Measurements from ENCODE around the gene GRHL1. TPM values are rescaled to one million over a fixed set of nuclear protein-coding genes. Genes with fewer than 3 reads are reported as not detected.

Gene GRHL1
- total and polyA plus RNA-seq, 9 of the 15 experiments (the other 6 are each of a cell fraction or from before 2014, with no cell fraction given) = 1.7 to 6.1 (median 4.7) TPM

DNA sequence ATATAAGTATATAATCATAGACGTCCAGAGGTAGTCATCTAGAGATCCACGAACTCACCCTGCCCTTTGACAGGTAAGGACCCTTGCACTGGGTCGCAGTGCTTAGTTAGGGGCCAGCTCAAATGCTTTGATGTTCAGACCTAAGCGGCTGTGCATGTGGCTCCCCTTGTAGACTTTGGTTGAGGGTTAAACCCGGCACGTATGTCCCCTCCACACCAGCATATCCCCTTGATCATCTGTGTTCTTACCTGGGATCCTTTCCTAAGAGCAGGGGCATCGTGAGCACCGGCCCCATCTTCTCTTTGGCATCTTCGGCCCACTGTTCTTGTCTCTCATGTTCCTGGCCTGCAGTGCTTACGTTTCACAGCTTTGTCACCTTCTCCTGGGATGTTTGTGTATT lies 31.4 kb downstream of the GRHL1 start (continued):
- TF ChIP-seq, protein P1, sequence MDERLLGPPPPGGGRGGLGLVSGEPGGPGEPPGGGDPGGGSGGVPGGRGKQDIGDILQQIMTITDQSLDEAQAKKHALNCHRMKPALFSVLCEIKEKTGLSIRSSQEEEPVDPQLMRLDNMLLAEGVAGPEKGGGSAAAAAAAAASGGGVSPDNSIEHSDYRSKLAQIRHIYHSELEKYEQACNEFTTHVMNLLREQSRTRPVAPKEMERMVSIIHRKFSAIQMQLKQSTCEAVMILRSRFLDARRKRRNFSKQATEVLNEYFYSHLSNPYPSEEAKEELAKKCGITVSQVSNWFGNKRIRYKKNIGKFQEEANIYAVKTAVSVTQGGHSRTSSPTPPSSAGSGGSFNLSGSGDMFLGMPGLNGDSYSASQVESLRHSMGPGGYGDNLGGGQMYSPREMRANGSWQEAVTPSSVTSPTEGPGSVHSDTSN (CRISPR knock-in tag; IDR thresholded peaks at IDR 0.05; ENCODE audit: low read depth) = no peak
- TF ChIP-seq, protein P1 (tag; conservative IDR thresholded peaks at IDR 0.05; ENCODE audit: low read depth) = no peak
- TF ChIP-seq TEAD4 (IDR thresholded peaks at IDR 0.05; ENCODE audit: low read length) = no peak
- TF ChIP-seq TEAD4 (CRISPR knock-in tag; IDR thresholded peaks at IDR 0.05; ENCODE audit: borderline replicate concordance) = no peak
- no peak for TF ChIP-seq HDAC1 (IDR thresholded peaks at IDR 0.05)
- TF ChIP-seq ZNF253 (CRISPR knock-in tag; conservative IDR thresholded peaks at IDR 0.05) = no peak
- no peak for TF ChIP-seq BCL6 (CRISPR knock-in tag; IDR thresholded peaks at IDR 0.05)
- no peak for TF ChIP-seq NFE2L1 (tag; IDR thresholded peaks at IDR 0.05; ENCODE audit: borderline replicate concordance, low read depth)
- TF ChIP-seq CCNT2 (IDR thresholded peaks at IDR 0.05; ENCODE audit: borderline replicate concordance, extremely low read depth, insufficient read length, low read depth, low read length) = no peak

Data from K562 (cell line).